ENCODE data around the gene SYPL1.

- TF ChIP-seq YY1 (IDR thresholded peaks at IDR 0.05; ENCODE audit: low read depth) (no peak), RAD21 (IDR thresholded peaks at IDR 0.05; ENCODE audit: low read depth) (no peak), MAX (IDR thresholded peaks at IDR 0.05) (no peak), USF1 (IDR thresholded peaks at IDR 0.05) (no peak), ZBTB7A (IDR thresholded peaks at IDR 0.05; ENCODE audit: low read depth) (no peak), EGR1 (IDR thresholded peaks at IDR 0.05) (no peak), REST (IDR thresholded peaks at IDR 0.05; ENCODE audit: low read depth) (no peak), TAF1 (IDR thresholded peaks at IDR 0.05; ENCODE audit: low read depth) (no peak), NFIC (IDR thresholded peaks at IDR 0.05) (no peak), CREB1 (IDR thresholded peaks at IDR 0.05; ENCODE audit: low read depth) (no peak), CEBPB (IDR thresholded peaks at IDR 0.05) (no peak), EP300 (IDR thresholded peaks at IDR 0.05; ENCODE audit: borderline replicate concordance) (no peak)
These were observed 10.6 kb upstream of the SYPL1 start for GRCh38 chr7:106122713-106123112.

Data from Ishikawa (cell line).